Measurements from ENCODE around the gene VTI1A. TPM values are rescaled to one million over a fixed set of nuclear protein-coding genes. Genes with fewer than 3 reads are reported as not detected.

The VTI1A gene
- total and polyA plus RNA-seq, 9 of the 15 experiments (the other 6 are each of a cell fraction or from before 2014, with no cell fraction given) = 9.3 to 21.4 (median 16.0) TPM

DNA sequence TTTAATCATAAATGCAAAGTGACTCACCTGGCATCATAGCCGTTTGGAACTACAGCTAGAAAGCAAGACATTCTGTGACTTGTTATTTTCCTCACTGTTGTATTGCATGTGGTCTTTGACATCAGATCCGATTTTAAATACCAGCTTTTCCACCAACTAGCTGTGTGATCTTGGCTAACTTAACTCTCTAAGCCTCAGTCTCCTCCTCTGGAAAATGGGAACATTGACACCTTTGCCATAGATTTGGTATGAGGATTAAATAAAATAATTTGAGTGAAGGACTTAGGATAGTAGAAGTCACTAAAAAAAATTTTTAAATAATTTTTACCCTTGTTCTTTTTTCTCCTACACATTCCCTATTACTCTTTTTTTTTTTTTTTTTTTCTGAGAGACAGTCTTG is 348.1 kb downstream of the VTI1A start:
- Histone ChIP-seq H3K79me2 (ENCODE audit: control insufficient read depth, insufficient read depth, low read length) (no peaks in the 10 kb centered on the region), H3K4me3 (no peak overlapping the region), H4K20me1 (replicated peaks; ENCODE audit: control insufficient read depth, insufficient read depth, low read length) (no peaks in the 10 kb centered on the region; the same call in 1 of the 2 replicates), H3K9me3 (replicated peaks; ENCODE audit: control insufficient read depth, insufficient read depth, low read depth, low read length) (no peaks in the 10 kb centered on the region), H3K9me1 (ENCODE audit: control insufficient read depth, insufficient read depth, low read length) (no peaks in the 10 kb centered on the region), H2AFZ (ENCODE audit: low read depth, low read length) (no peak overlapping the region), H3K4me2 (ENCODE audit: insufficient read depth, low read length) (no peak overlapping the region), H3K4me1 (replicated peaks in 1 of 2; ENCODE audit: control insufficient read depth in 2 of 2, insufficient read depth in 2 of 2, low read length in 2 of 2) (no peaks in the 10 kb centered on the region), H3K27ac (ENCODE audit: extremely low read depth, low read depth, low read length) (no peak overlapping the region), H3K9ac (ENCODE audit: insufficient read depth in 1 of 2, low read depth in 2 of 2, low read length in 2 of 2) (no peak overlapping the region), H3K27me3 (ENCODE audit: control insufficient read depth in 2 of 2, insufficient read depth in 2 of 2, low read length in 2 of 2) (no peaks in the 10 kb centered on the region), H3K36me3 (ENCODE audit: control insufficient read depth, insufficient read depth, low read length) (no peaks in the 10 kb centered on the region)
- in situ Hi-C loops (cut with MboI) = no loop called here
- ATAC-seq = no peak
- CTCF ChIA-PET (ENCODE audit: low intra/inter-chr PET ratio) = no interaction called here
- 15% methylated on average over 2 of the region's 2 CpGs for WGBS (ENCODE audit: insufficient coverage, low coverage, missing lambda C conversion rate)
- no peak for DNase-seq (ENCODE audit: extremely low read depth in 1 of 4, low spot score in 3 of 4)
- no peak for FAIRE-seq
- POLR2A ChIA-PET = no interaction called here
- intact Hi-C loops (cut with micrococcal nuclease) = no loop called here
- no TSS peak for BruUV-seq (replicated peaks)
- TF ChIP-seq, protein P1, sequence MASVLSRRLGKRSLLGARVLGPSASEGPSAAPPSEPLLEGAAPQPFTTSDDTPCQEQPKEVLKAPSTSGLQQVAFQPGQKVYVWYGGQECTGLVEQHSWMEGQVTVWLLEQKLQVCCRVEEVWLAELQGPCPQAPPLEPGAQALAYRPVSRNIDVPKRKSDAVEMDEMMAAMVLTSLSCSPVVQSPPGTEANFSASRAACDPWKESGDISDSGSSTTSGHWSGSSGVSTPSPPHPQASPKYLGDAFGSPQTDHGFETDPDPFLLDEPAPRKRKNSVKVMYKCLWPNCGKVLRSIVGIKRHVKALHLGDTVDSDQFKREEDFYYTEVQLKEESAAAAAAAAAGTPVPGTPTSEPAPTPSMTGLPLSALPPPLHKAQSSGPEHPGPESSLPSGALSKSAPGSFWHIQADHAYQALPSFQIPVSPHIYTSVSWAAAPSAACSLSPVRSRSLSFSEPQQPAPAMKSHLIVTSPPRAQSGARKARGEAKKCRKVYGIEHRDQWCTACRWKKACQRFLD (CRISPR knock-in tag; IDR thresholded peaks at IDR 0.05) = no peak
- TF ChIP-seq RBM25 (IDR thresholded peaks at IDR 0.05; ENCODE audit: low read depth, low read length, severe bottlenecking) = peak; percentile 84

- no TSS peak for BruUV-seq (replicated peaks)
- no peak for TF ChIP-seq BDP1 (IDR thresholded peaks at IDR 0.05; ENCODE audit: insufficient read depth, insufficient read length)
- no peak for TF ChIP-seq HNRNPK (IDR thresholded peaks at IDR 0.05; ENCODE audit: low read depth, low read length, poor library complexity, severe bottlenecking)
- no peak for TF ChIP-seq ZNF407 (IDR thresholded peaks at IDR 0.05; ENCODE audit: low read depth)
- no peak for TF ChIP-seq HLTF (IDR thresholded peaks at IDR 0.05)
- TF ChIP-seq ZNF75A (CRISPR knock-in tag; IDR thresholded peaks at IDR 0.05) = no peak
Observed at GRCh38 chr10:112797197-112797596, 350.2 kb downstream of the VTI1A start.

More at GRCh38 chr10:112797197-112797596, 350.2 kb downstream of the VTI1A start:
- Histone ChIP-seq H3K4me1 (replicated peaks in 1 of 2; ENCODE audit: control insufficient read depth in 2 of 2, insufficient read depth in 2 of 2, low read length in 2 of 2) (no peaks in the 10 kb centered on the region), H3K9me3 (replicated peaks; ENCODE audit: control insufficient read depth, insufficient read depth, low read depth, low read length) (no peaks in the 10 kb centered on the region), H2AFZ (ENCODE audit: low read depth, low read length) (no peak overlapping the region), H3K27me3 (ENCODE audit: control insufficient read depth in 2 of 2, insufficient read depth in 2 of 2, low read length in 2 of 2) (no peaks in the 10 kb centered on the region), H3K4me2 (ENCODE audit: insufficient read depth, low read length) (no peak overlapping the region), H3K4me3 (no peak overlapping the region), H3K9me1 (ENCODE audit: control insufficient read depth, insufficient read depth, low read length) (no peaks in the 10 kb centered on the region), H3K9ac (ENCODE audit: insufficient read depth in 1 of 2, low read depth in 2 of 2, low read length in 2 of 2) (no peak overlapping the region), H3K36me3 (ENCODE audit: control insufficient read depth, insufficient read depth, low read length) (no peaks in the 10 kb centered on the region; the same call in 2 of the 3 replicates), H4K20me1 (replicated peaks; ENCODE audit: control insufficient read depth, insufficient read depth, low read length) (no peaks in the 10 kb centered on the region; the same call in 1 of the 2 replicates), H3K27ac (ENCODE audit: extremely low read depth, low read depth, low read length) (no peak overlapping the region), H3K79me2 (ENCODE audit: control insufficient read depth, insufficient read depth, low read length) (no peaks in the 10 kb centered on the region)
- 69% methylated on average over 7 of the region's 8 CpGs for WGBS (ENCODE audit: insufficient coverage, low coverage, missing lambda C conversion rate)
- in situ Hi-C loops (cut with MboI) (no loop called here), intact Hi-C loops (cut with micrococcal nuclease) (no loop called here)
- no peak for DNase-seq (ENCODE audit: extremely low read depth in 1 of 4, low spot score in 3 of 4)
- no peak for FAIRE-seq
- POLR2A ChIA-PET = no interaction called here
- CTCF ChIA-PET (ENCODE audit: low intra/inter-chr PET ratio) = no interaction called here
- no peak for ATAC-seq

Data from K562 (cell line).